Neural cell (in vitro differentiated cells): ENCODE results near the gene DLGAP4. TPM values are rescaled to one million over a fixed set of nuclear protein-coding genes. Genes with fewer than 3 reads are reported as not detected.

Experiments
- H2AFZ ChIP-seq: fragments of 200-600, 300-800 bp; sonication (generic), shearing (Covaris generic); 2 replicates; pipeline ENCODE4 v1.6.0; 2014; ENCODE audit warnings: low read depth, mild to moderate bottlenecking, antibody characterized with exemption, low read length, moderate library complexity
- H3F3A ChIP-seq: fragments of 200-600 bp; shearing (Covaris generic); 2 replicates; pipeline ENCODE4 v1.6.1; 2016; ENCODE audit warnings: mild to moderate bottlenecking, moderate library complexity, mixed read lengths, antibody characterized with exemption, low read length; ENCODE audit not compliant: insufficient read depth, poor library complexity, severe bottlenecking
- H3K27ac ChIP-seq: fragments of 200-600, 300-800 bp; sonication (generic), shearing (Covaris generic); 2 replicates; pipeline ENCODE4 v1.5.1; 2014; ENCODE audit warnings: mild to moderate bottlenecking, low read length, moderate library complexity
- H3K27me3 ChIP-seq: fragments of 300-800, 200-600 bp; sonication (generic), shearing (Covaris generic); 2 replicates; pipeline ENCODE4 v1.6.0; 2014; ENCODE audit warnings: mild to moderate bottlenecking, low read depth, low read length, moderate library complexity; ENCODE audit not compliant: insufficient read depth
- H3K36me3 ChIP-seq: fragments of 300-800, 200-600 bp; sonication (generic), shearing (Covaris generic); 2 replicates; pipeline ENCODE4 v1.5.1; 2014; ENCODE audit warnings: mild to moderate bottlenecking, antibody characterized with exemption, low read length, moderate library complexity; ENCODE audit not compliant: insufficient read depth
- H3K4me2 ChIP-seq: fragments of 300-800, 200-600 bp; sonication (generic), shearing (Covaris generic); 2 replicates; pipeline ENCODE4 v1.6.0; 2014; ENCODE audit warnings: mild to moderate bottlenecking, low read length
- H3K4me3 ChIP-seq: fragments of 300-800, 200-600 bp; sonication (generic), shearing (Covaris generic); 2 replicates; pipeline ENCODE4 v1.5.1; 2014; ENCODE audit warnings: mild to moderate bottlenecking, low read length, moderate library complexity
- H3K79me2 ChIP-seq: fragments of 200-600 bp; shearing (Covaris generic); replicated peaks from 2 replicates; pipeline ENCODE4 v1.6.0; 2014; ENCODE audit warnings: mild to moderate bottlenecking, low read length, moderate library complexity; ENCODE audit not compliant: insufficient read depth
- H3K9ac ChIP-seq: fragments of 300-800, 200-600 bp; sonication (generic), shearing (Covaris generic); 2 replicates; pipeline ENCODE4 v1.6.1; 2016; ENCODE audit warnings: mild to moderate bottlenecking, low read length, mixed read lengths
- H3K9me2 ChIP-seq: fragments of 200-600 bp; shearing (Covaris generic); 2 replicates; pipeline ENCODE4 v1.6.1; 2016; ENCODE audit warnings: mild to moderate bottlenecking, low read length, mixed read lengths; ENCODE audit not compliant: insufficient read depth
- H3K9me3 ChIP-seq: fragments of 200-600, 300-800 bp; sonication (generic), shearing (Covaris generic); 2 replicates; pipeline ENCODE4 v1.6.1; 2016; ENCODE audit warnings: mild to moderate bottlenecking, mixed run types, low read length, moderate library complexity, mixed read lengths
- H4K20me1 ChIP-seq: fragments of 200-600 bp; shearing (Covaris generic); 2 replicates; pipeline ENCODE4 v1.6.1; 2016; ENCODE audit warnings: mild to moderate bottlenecking, mixed run types; ENCODE audit not compliant: insufficient read depth
- EP300 ChIP-seq: fragments of 450-650 bp; conservative IDR thresholded peaks from 2 replicates; pipeline ENCODE4 v1.6.1; 2014; ENCODE audit warnings: antibody characterized with exemption, mild to moderate bottlenecking, moderate library complexity; ENCODE audit not compliant: poor library complexity, severe bottlenecking
- EZH2 ChIP-seq: fragments of 200-600, 300-800 bp; shearing (Covaris generic), sonication (generic); IDR thresholded peaks from 2 replicates; pipeline ENCODE4 v1.6.1; 2014; ENCODE audit warnings: antibody characterized with exemption, low read length, borderline replicate concordance, mild to moderate bottlenecking; ENCODE audit not compliant: insufficient read depth, poor library complexity, severe bottlenecking
- MXI1 ChIP-seq: fragments of 450-650 bp; conservative IDR thresholded peaks from 2 replicates; pipeline ENCODE4 v1.6.1; 2014; ENCODE audit warnings: antibody characterized with exemption, mild to moderate bottlenecking; ENCODE audit not compliant: poor library complexity, severe bottlenecking
- POLR2AphosphoS5 ChIP-seq: IDR thresholded peaks from 2 replicates; pipeline ENCODE4 v1.6.1; 2012
- RAD21 ChIP-seq: fragments of 450-650 bp; conservative IDR thresholded peaks from 2 replicates; pipeline ENCODE4 v1.6.1; 2014; ENCODE audit warnings: antibody characterized with exemption, mild to moderate bottlenecking, moderate library complexity
- SMC3 ChIP-seq: fragments of 450-650 bp; conservative IDR thresholded peaks from 2 replicates; pipeline ENCODE4 v1.6.1; 2014; ENCODE audit warnings: antibody characterized with exemption, mild to moderate bottlenecking, moderate library complexity; ENCODE audit not compliant: poor library complexity
- TAF1 ChIP-seq: IDR thresholded peaks from 2 replicates; pipeline ENCODE4 v1.6.1; 2012; ENCODE audit warnings: low read depth
- polyA plus RNA-seq: library from polyadenylated mRNA; depleted of rRNA; stranded (reverse); fragments of >200 nt; gene quantifications from 2 replicates; pipeline ENCODE4 v1.2.3, GENCODE V29; 2014
- TF ChIP-seq, protein P1 (sequence below): fragments of 450-650 bp; IDR thresholded peaks from 2 replicates; pipeline ENCODE4 v1.5.1; 2014; ENCODE audit warnings: antibody characterized with exemption, mild to moderate bottlenecking, moderate library complexity; ENCODE audit not compliant: poor library complexity, severe bottlenecking
- TF ChIP-seq, protein P2 (sequence below): IDR thresholded peaks from 2 replicates; pipeline ENCODE4 v1.6.1; 2012; ENCODE audit warnings: borderline replicate concordance

The DLGAP4 gene
- polyA plus RNA-seq, 1 donor from 2014 or later: 31.2 TPM

DNA sequence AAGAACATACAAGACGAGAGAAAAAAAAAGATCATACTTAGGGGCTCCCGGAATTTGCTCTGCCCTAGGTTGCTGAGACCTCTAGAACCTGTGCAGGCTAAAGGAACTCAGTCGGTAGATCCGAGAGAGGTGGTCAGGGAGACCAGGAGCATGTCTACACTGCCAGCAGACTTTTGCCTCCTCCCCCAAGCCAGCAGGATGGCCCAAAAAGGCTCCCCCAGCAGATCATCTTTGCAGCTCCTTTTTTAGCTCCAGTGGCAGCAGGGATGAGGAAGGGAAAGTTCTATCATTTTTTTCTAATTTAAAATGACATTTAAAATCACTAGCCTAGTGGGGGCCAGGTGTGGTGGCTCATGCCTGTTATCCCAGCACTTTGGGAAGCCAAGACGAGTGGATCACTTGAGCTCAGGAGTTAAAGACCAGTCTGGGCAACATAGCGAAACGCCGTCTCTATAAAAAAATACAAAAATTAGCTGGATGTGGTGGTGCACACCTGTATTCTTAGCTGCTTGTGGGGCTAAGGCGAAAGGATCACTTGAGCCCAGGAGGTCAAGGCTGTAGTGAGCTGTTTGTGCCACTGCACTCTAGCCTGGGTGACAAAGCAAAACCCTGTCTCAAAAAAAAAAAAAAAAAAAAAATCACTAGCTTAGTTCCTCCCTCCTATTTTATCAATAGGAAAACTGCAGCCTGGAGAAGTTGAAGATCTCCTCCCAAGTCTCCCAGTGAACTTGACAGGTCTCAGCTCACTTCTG is 165.9 kb downstream of the DLGAP4 start:
- H3F3A ChIP-seq: no peaks in the 10 kb centered on the region
- no peaks in the 10 kb centered on the region for H3K27me3 ChIP-seq
- H3K79me2 ChIP-seq: peaks cover 70% of the 10 kb centered on the region
- no peak overlapping the region for H2AFZ ChIP-seq
- H3K27ac ChIP-seq: no peak overlapping the region
- no peaks in the 10 kb centered on the region for H3K9me2 ChIP-seq
- no peaks in the 10 kb centered on the region for H3K36me3 ChIP-seq
- no peaks in the 10 kb centered on the region for H3K9me3 ChIP-seq
- no peak overlapping the region for H3K4me2 ChIP-seq
- H4K20me1 ChIP-seq: peaks cover 68% of the 10 kb centered on the region
- H3K9ac ChIP-seq: no peak overlapping the region
- H3K4me3 ChIP-seq: no peak overlapping the region
- no peak for TF ChIP-seq EZH2
- no peak for TF ChIP-seq RAD21
- TF ChIP-seq, protein P1, sequence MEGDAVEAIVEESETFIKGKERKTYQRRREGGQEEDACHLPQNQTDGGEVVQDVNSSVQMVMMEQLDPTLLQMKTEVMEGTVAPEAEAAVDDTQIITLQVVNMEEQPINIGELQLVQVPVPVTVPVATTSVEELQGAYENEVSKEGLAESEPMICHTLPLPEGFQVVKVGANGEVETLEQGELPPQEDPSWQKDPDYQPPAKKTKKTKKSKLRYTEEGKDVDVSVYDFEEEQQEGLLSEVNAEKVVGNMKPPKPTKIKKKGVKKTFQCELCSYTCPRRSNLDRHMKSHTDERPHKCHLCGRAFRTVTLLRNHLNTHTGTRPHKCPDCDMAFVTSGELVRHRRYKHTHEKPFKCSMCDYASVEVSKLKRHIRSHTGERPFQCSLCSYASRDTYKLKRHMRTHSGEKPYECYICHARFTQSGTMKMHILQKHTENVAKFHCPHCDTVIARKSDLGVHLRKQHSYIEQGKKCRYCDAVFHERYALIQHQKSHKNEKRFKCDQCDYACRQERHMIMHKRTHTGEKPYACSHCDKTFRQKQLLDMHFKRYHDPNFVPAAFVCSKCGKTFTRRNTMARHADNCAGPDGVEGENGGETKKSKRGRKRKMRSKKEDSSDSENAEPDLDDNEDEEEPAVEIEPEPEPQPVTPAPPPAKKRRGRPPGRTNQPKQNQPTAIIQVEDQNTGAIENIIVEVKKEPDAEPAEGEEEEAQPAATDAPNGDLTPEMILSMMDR: no peak
- TF ChIP-seq SMC3: no peak
- TF ChIP-seq EP300: no peak
- no peak for TF ChIP-seq MXI1
- TF ChIP-seq TAF1: no peak
- no peak for TF ChIP-seq POLR2AphosphoS5
- TF ChIP-seq, protein P2, sequence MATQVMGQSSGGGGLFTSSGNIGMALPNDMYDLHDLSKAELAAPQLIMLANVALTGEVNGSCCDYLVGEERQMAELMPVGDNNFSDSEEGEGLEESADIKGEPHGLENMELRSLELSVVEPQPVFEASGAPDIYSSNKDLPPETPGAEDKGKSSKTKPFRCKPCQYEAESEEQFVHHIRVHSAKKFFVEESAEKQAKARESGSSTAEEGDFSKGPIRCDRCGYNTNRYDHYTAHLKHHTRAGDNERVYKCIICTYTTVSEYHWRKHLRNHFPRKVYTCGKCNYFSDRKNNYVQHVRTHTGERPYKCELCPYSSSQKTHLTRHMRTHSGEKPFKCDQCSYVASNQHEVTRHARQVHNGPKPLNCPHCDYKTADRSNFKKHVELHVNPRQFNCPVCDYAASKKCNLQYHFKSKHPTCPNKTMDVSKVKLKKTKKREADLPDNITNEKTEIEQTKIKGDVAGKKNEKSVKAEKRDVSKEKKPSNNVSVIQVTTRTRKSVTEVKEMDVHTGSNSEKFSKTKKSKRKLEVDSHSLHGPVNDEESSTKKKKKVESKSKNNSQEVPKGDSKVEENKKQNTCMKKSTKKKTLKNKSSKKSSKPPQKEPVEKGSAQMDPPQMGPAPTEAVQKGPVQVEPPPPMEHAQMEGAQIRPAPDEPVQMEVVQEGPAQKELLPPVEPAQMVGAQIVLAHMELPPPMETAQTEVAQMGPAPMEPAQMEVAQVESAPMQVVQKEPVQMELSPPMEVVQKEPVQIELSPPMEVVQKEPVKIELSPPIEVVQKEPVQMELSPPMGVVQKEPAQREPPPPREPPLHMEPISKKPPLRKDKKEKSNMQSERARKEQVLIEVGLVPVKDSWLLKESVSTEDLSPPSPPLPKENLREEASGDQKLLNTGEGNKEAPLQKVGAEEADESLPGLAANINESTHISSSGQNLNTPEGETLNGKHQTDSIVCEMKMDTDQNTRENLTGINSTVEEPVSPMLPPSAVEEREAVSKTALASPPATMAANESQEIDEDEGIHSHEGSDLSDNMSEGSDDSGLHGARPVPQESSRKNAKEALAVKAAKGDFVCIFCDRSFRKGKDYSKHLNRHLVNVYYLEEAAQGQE: no peak

- Histone ChIP-seq H3K36me3 (no peaks in the 10 kb centered on the region), H3K9me3 (no peaks in the 10 kb centered on the region), H3F3A (no peaks in the 10 kb centered on the region), H3K9ac (no peak overlapping the region), H3K27ac (no peak overlapping the region), H2AFZ (no peak overlapping the region), H4K20me1 (peaks cover 62% of the 10 kb centered on the region), H3K79me2 (peaks cover 69% of the 10 kb centered on the region), H3K4me3 (no peak overlapping the region), H3K27me3 (no peaks in the 10 kb centered on the region), H3K9me2 (no peaks in the 10 kb centered on the region), H3K4me2 (no peak overlapping the region)
- TF ChIP-seq SMC3 (no peak), EZH2 (no peak)
Measured at GRCh38 chr20:36472637-36473090, 166.5 kb downstream of the DLGAP4 start.
